Spleen (tissue), 7 donors: ENCODE measurements around the gene LRRC18.

Experiments used
- POLR2A ChIP-seq, 3 donors: fragments of 450-650 bp; IDR thresholded peaks; one replicate each; pipeline ENCODE4 v1.5.1; 2017; ENCODE audit warnings: antibody characterized with exemption in 3 of 3, mild to moderate bottlenecking in 1 of 3
- TF ChIP-seq, protein P1 (sequence below), 11 experiments: fragments of 200-600 bp in 7 of 11; fragments of 450-650 bp in 4 of 11; sonication (generic) in 4 of 11; IDR thresholded peaks in 8 of 11; conservative IDR thresholded peaks in 3 of 11; 1 replicate in 7 of 11; 2 replicates in 4 of 11; pipeline versions ENCODE4 v1.4.0 to v1.8.0; 2016 to 2021; ENCODE audit warnings: antibody characterized with exemption in 11 of 11, inconsistent platforms in 4 of 11, mild to moderate bottlenecking in 1 of 11
- donor health status: DM: no; HTN: no; CAD: no; lungs with moderate emphysema.
- donor health status: DM: no; HTN: no; CAD: no.
- donor health status: DM: no; HTN: no; CAD: no.

DNA sequence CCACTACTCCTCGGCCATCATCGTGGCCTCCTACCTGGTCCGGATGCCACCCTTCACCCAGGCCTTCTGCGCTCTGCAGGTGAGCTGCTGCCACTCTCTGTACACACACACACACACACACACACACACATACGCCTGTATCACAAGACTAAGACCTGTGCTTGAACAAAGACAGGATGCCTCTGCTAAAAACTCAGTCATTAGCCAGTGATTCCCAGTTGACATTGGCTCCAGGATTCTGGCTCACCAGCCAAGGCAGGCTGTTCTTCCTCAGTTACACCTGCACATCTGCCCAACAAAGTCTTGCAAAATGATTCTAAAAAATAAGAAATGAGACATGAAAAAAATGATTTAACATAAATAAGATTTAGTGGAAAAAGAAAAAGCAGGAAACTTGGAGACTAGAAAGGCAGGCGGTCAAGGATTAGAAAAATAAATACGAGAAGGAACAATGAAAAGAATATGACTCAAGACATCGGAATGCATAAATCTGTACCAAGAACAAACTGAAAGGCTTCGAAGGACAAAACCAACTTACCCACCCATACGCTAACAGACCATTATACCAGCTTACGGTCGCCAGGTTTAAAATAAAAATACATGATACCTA lies 7.4 kb upstream of the LRRC18 start:
- TF ChIP-seq, protein P1, sequence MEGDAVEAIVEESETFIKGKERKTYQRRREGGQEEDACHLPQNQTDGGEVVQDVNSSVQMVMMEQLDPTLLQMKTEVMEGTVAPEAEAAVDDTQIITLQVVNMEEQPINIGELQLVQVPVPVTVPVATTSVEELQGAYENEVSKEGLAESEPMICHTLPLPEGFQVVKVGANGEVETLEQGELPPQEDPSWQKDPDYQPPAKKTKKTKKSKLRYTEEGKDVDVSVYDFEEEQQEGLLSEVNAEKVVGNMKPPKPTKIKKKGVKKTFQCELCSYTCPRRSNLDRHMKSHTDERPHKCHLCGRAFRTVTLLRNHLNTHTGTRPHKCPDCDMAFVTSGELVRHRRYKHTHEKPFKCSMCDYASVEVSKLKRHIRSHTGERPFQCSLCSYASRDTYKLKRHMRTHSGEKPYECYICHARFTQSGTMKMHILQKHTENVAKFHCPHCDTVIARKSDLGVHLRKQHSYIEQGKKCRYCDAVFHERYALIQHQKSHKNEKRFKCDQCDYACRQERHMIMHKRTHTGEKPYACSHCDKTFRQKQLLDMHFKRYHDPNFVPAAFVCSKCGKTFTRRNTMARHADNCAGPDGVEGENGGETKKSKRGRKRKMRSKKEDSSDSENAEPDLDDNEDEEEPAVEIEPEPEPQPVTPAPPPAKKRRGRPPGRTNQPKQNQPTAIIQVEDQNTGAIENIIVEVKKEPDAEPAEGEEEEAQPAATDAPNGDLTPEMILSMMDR (IDR thresholded peaks at IDR 0.05 in 8 of 11, conservative IDR thresholded peaks at IDR 0.05 in 3 of 11) = no peak
- TF ChIP-seq POLR2A (IDR thresholded peaks at IDR 0.05) = no peak
